Epithelial cell of prostate (primary cell): ENCODE measurements around the gene MVB12B.

Experiments
- DNase-seq: peaks from one replicate; pipeline ENCODE4 v3.0.0-alpha.2; 2011; ENCODE audit warnings: low read depth, low spot score
- H3K27ac ChIP-seq: fragments of 450-650 bp; 2 replicates; pipeline ENCODE4 v1.5.1; 2017; ENCODE audit warnings: mild to moderate bottlenecking

MVB12B gene

DNA sequence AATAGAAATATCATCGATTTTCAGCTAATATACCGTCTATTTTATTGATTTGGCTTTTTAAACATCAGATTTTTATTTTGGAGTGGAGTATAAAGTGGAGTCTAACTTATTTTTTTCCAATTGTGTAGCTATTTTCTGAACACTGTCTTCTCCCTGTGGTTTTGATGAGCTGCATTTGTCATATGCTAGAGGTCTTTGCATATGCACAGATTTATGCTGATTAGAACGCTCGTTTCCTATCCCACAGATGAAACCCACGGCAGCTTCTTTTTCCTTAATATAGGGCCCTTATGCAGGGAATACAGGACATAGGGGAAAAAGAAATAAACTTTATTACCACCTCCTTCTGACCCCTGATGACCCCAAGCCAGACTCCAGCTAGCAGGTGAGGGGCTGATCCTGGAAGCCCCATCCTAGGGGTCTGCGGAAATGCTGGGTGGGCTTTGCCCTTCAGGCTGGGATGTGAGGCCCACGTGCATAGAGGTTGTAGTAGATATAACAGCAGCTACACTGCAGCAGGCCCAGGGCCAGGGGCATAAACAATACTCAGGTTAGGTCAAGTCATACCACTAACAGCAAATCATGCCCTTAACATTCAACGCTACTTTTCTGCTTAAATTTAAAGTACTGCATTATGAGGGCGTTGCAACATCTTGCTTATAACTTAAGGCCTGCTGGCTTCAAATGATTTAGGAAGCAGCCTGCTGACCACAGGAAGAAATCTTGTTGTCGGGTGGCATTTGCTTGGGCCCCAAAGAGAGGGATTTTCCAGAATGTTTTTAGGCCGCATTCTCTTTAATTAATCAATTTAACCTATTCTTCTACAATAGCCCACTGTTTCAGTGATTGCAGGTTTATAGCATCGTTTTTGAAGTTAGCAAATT, 28.5 kb downstream of the MVB12B start:
- H3K27ac ChIP-seq = no peak overlapping the region
- no peak for DNase-seq

DNA sequence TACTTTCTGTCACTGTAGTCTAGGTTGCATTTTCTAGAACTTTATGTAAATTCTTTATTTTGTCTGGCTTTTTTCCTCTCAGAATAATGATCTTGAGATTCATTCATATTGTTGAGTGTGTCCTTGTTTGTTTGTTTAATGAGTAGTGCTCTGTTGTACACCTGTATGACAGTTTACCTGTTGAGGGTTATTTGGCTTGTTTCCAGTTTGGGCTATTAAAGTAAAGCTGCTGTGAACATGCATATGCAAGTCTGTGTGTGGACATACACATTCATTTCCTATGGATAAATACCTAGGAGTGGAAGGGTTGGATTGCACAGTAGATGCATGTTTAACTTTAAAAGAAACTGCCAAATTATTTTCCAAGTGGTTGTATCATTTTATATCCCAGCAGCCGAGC, 30.4 kb downstream of the MVB12B start:
- DNase-seq = peak; percentile 68

DNA sequence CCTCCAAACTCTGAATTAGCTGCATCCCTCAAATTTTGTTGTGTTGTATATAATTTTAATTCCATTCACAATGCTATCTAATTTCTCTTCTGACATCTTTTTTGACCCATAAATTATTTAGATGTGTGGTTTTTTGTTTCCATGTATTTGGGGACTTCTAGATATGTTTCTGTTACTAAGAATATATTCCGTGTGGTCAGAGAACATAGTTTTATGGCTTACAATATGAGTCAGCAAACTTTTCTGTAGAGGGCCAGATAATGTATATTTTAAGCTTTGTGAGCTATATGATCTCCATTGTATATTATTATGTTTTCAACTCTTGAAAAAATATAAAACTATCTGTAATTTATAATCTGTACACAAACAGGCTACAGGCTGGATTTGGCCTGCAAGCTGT, 33.4 kb downstream of the MVB12B start:
- H3K27ac ChIP-seq = no peak overlapping the region
- no peak for DNase-seq

More for the DNA sequence above, 30.4 kb downstream of the MVB12B start:
- no peak overlapping the region for H3K27ac ChIP-seq

GRCh38 chr9:126361810-126362238, 35.2 kb downstream of the MVB12B start:
- H3K27ac ChIP-seq = no peak overlapping the region
- no peak for DNase-seq

DNA sequence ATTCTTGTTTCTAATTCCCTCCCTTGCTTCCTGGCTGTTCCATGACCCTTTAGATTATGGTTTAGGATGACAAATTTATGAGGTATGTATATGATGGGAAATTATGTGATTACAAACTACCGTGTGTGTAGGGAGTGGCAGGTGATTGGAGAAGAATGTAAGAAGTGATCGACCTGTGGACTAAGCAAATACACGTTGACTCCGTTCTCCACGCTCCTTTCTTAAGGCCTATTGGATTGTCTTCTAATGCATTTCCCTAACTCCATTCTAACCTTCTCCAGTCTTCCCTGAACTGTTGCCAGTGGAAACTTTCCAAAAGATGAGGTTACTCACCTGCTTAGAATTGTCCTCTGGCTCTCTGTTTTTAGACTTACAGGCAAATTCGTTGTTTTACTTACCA, 36.6 kb downstream of the MVB12B start:
- no peak for DNase-seq
- H3K27ac ChIP-seq = no peak overlapping the region

DNA sequence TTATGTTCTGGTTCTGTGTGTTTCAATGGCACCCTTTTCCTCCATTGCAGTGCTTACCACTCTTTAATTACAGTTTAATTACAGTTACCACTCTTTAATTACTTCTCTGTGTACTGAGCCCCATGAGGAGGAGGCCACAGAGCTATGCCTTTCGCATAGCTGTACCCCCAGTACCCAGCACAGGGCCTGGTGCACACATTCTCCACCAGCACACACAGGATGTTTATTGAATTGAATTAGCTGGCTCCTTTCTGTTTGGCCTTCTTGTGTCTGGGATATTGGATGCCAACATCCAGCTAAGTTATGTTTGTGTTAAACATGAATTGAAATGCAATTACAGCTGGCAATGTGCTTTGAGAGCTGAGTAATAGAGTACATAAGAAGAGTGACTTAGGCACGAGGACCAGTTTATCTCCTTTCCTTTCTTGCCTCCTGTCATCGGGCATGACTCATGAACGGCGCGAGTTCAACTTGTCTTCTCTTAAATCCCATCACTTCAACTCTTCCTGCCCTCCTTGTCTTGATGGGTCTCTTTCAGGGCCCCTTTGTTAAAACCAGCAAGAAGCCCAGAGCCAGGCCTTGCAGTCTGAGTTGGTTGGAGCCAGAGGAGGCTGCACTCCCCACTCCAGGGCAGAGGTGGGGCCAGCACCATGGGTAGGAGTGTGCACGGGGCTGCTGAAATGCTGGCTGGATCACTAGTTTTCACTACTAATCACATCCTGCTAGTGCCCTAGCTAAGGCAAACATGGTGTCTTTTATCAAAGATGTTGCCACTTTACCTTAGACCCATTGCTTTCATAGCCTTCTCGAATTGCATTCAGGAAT, 37.4 kb downstream of the MVB12B start:
- H3K27ac ChIP-seq = no peak overlapping the region
- peak; percentile 78 for DNase-seq

- H3K27ac ChIP-seq = no peak overlapping the region
- DNase-seq = no peak
Observed at GRCh38 chr9:126365780-126366179, 39.2 kb downstream of the MVB12B start.

- H3K27ac ChIP-seq = no peak overlapping the region
- no peak for DNase-seq
Observed at GRCh38 chr9:126366366-126367011, 39.9 kb downstream of the MVB12B start.

- no peak for DNase-seq
- no peak overlapping the region for H3K27ac ChIP-seq
Observed at GRCh38 chr9:126367139-126367538, 40.5 kb downstream of the MVB12B start.

DNA sequence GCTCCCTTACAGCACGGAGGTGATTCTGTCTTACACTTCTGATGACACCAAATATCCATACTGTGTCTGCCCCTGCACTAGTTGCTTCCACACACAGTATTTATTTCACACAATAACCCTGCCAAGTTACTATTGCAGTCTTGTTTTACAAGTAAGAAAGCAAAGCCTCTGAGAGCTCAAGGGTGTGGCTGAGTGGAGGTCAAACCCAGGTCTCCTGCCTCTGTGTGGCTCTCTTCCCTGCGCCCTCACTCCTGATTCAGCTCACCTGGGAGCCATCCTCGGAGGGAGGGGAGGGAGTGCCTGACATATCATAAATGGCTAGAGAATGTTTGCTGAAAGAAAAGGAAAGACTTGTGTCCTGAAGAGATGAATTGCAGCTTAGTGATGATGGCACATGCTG, 41.0 kb downstream of the MVB12B start:
- H3K27ac ChIP-seq = no peak overlapping the region
- no peak for DNase-seq

- DNase-seq = no peak
- no peak overlapping the region for H3K27ac ChIP-seq
Observed at GRCh38 chr9:126368020-126368419, 41.4 kb downstream of the MVB12B start.

- no peak for DNase-seq
- no peak overlapping the region for H3K27ac ChIP-seq
Observed at GRCh38 chr9:126371007-126371870, 44.6 kb downstream of the MVB12B start.

DNA sequence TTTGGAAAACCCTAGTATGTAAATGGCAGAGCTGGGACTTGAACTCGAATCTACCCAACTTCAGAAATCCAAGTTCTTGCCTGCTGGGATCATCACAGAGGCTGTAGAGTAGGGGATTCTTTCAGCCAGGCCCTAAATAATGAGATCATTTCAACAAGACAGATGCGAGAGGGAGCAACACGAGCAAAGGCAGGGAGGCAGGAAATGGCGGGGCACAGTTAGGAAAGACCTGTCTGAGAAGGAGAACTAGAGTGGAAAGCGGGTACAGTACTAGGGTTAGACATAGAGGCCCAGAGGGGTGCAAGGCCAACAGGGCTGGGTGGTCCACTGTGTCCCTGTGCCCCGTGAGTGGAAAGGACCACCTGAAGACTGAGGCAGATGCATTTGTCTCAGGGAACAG, 46.1 kb downstream of the MVB12B start:
- DNase-seq = no peak
- peak overlapping the region; percentile 62 for H3K27ac ChIP-seq

DNA sequence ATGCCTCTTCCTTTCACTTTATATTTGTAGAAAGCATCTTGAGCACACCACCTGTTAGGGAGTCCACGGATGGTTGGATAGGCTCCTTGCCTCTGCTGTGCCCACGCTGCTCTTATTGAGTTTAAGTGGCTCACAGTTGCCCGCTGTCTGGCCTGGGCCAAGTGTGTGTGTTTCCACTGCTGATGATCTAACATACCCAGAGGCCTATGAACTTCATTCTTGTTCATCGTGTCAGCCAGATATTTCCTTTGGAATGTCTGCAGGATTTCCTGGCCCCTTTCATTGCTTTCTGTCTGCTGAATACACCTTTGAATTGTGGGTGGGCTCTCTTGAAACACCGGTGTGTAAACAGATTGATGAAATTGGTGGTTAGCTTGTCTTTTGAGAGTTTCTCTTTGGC, 46.6 kb downstream of the MVB12B start:
- H3K27ac ChIP-seq = peak overlapping the region; percentile 62
- no peak for DNase-seq

- peak overlapping the region; percentile 62 for H3K27ac ChIP-seq
- DNase-seq = no peak
Observed at GRCh38 chr9:126374366-126374781, 47.7 kb downstream of the MVB12B start.

GRCh38 chr9:126375386-126375785, 48.8 kb downstream of the MVB12B start:
- no peak for DNase-seq

GRCh38 chr9:126376311-126377175, 49.9 kb downstream of the MVB12B start:
- H3K27ac ChIP-seq = no peak overlapping the region

More at GRCh38 chr9:126375386-126375785, 48.8 kb downstream of the MVB12B start:
- peak overlapping the region; percentile 62 for H3K27ac ChIP-seq

GRCh38 chr9:126377176-126377509, 50.5 kb downstream of the MVB12B start:
- DNase-seq = no peak
- H3K27ac ChIP-seq = no peak overlapping the region

More at GRCh38 chr9:126376311-126377175, 49.9 kb downstream of the MVB12B start:
- DNase-seq = no peak

GRCh38 chr9:126377536-126377935, 50.9 kb downstream of the MVB12B start:
- DNase-seq = no peak
- no peak overlapping the region for H3K27ac ChIP-seq
